Activated CD4-positive, CD25-positive, alpha-beta regulatory T cell (primary cell): Measurements from ENCODE around the gene EML2.

Experiments used
- DNase-seq, 4 experiments: peaks; one replicate each; lab custom pipeline; 2025; lab: John Stamatoyannopoulos, UW

EML2 gene

GRCh38 chr19:45587873-45588272, 51.3 kb downstream of the EML2 start:
- no peak for DNase-seq

- DNase-seq = no peak
These were observed 54.0 kb downstream of the EML2 start for GRCh38 chr19:45585158-45585577.

GRCh38 chr19:45584332-45585157, 54.7 kb downstream of the EML2 start, which contains the start of gene OPA3:
Gene OPA3 (minus strand): TSS chr19:45584802. CDS start chr19:45584764, 38 bp downstream.
- DNase-seq = peak; percentile 93 to 98 (median 98)

- no peak for DNase-seq
These were observed 57.6 kb downstream of the EML2 start for GRCh38 chr19:45581576-45581975.

GRCh38 chr19:45578861-45579260, 60.3 kb downstream of the EML2 start:
- DNase-seq = no peak

GRCh38 chr19:45577111-45577905, 61.9 kb downstream of the EML2 start:
- no peak for DNase-seq

- no peak for DNase-seq
These were observed 62.5 kb downstream of the EML2 start for GRCh38 chr19:45576682-45577081.

GRCh38 chr19:45575216-45575615, 64.0 kb downstream of the EML2 start:
- DNase-seq = no peak

GRCh38 chr19:45574526-45574925, 64.7 kb downstream of the EML2 start:
- no peak for DNase-seq

GRCh38 chr19:45571457-45572220, 67.6 kb downstream of the EML2 start:
- no peak for DNase-seq

- peak in 2 of 4 experiments; percentile 11 to 28 for DNase-seq
These were observed 69.4 kb downstream of the EML2 start for GRCh38 chr19:45569619-45570421.

GRCh38 chr19:45568732-45569131, 70.5 kb downstream of the EML2 start:
- DNase-seq = no peak

- DNase-seq = no peak
These were observed 71.6 kb downstream of the EML2 start for GRCh38 chr19:45567609-45568008.

- DNase-seq = no peak
These were observed 74.9 kb downstream of the EML2 start for GRCh38 chr19:45564131-45564780.

- DNase-seq = no peak
These were observed 78.5 kb downstream of the EML2 start for GRCh38 chr19:45560686-45561085.

- DNase-seq = no peak
These were observed 79.2 kb downstream of the EML2 start for GRCh38 chr19:45560038-45560437.
